CD4-positive, alpha-beta T cell treated with Interleukin-17A for 1 hour (primary cell): ENCODE results near the gene RNF224.
A peak's percentile ranks its signal among the peaks of the same experiment; 100 is the strongest.

Experiments used
- DNase-seq: peaks from one replicate; pipeline ENCODE4 v3.0.0-alpha.2; 2020

RNF224 gene

GRCh38 chr9:137275588-137276472, 48.5 kb downstream of the RNF224 start:
- DNase-seq: no peak

GRCh38 chr9:137276473-137277328, 49.4 kb downstream of the RNF224 start:
- no peak for DNase-seq

- peak; percentile 34 for DNase-seq
Measured at GRCh38 chr9:137277329-137278041, 50.2 kb downstream of the RNF224 start, which contains the start of gene TOR4A. TOR4A (plus strand) TSS chr9:137277726; CDS start chr9:137278690, 964 bp downstream.

- DNase-seq: no peak
Measured at GRCh38 chr9:137278061-137278701, 50.9 kb downstream of the RNF224 start.
